Measurements from ENCODE around the gene CHRM4.

CHRM4 gene

GRCh38 chr11:46404476-46405017 lies 13.0 kb upstream of the CHRM4 start:
- H3K9me3 ChIP-seq (ENCODE audit: insufficient read depth, low read depth, low read length) = no peaks in the 10 kb centered on the region
- H2BK120ac ChIP-seq (ENCODE audit: insufficient read depth, low read length, poor library complexity) = no peak overlapping the region
- no peak overlapping the region for H2AFZ ChIP-seq (ENCODE audit: insufficient read depth, low read length, poor library complexity)
- no peaks in the 10 kb centered on the region for H3K79me2 ChIP-seq (ENCODE audit: control insufficient read depth, insufficient read depth, low read length, poor library complexity)
- H3K23ac ChIP-seq (ENCODE audit: low read length) = no peak overlapping the region
- H4K8ac ChIP-seq (ENCODE audit: low read depth, low read length) = no peak overlapping the region
- no peak overlapping the region for H2BK12ac ChIP-seq (ENCODE audit: low read length)
- no peak overlapping the region for H3K9ac ChIP-seq (ENCODE audit: low read length)
- no CpG with 5 or more reads among the region's 5 CpGs for WGBS (ENCODE audit: extremely low coverage, insufficient coverage, insufficient read length)
- H3K4me2 ChIP-seq (ENCODE audit: low read length) = no peak overlapping the region
- no peaks in the 10 kb centered on the region for H3K27me3 ChIP-seq (ENCODE audit: insufficient read depth, low read length)
- no peak overlapping the region for H3K4me3 ChIP-seq (ENCODE audit: low read depth, low read length)
- no peak overlapping the region for H4K91ac ChIP-seq (ENCODE audit: low read depth, low read length)
- H3K18ac ChIP-seq (ENCODE audit: low read length) = no peak overlapping the region
- no peaks in the 10 kb centered on the region for H3K4me1 ChIP-seq (ENCODE audit: control insufficient read depth in 1 of 2, insufficient read depth in 2 of 2, low read length in 2 of 2)
- no peak overlapping the region for H3K4ac ChIP-seq (ENCODE audit: low read depth, low read length)
- H3K14ac ChIP-seq (ENCODE audit: low read length) = no peak overlapping the region
- H4K12ac ChIP-seq (ENCODE audit: low read depth, low read length) = no peak overlapping the region
- H3K27ac ChIP-seq (ENCODE audit: low read depth, low read length) = no peak overlapping the region
- no peaks in the 10 kb centered on the region for H3K79me1 ChIP-seq (ENCODE audit: low read length)
- no peak overlapping the region for H2AK5ac ChIP-seq (ENCODE audit: low read length)
- no peak overlapping the region for H2BK5ac ChIP-seq (ENCODE audit: low read depth, low read length, poor library complexity)
- no peak for DNase-seq
- peaks cover 27 to 38% of the 10 kb centered on the region in 2 experiments for H3K36me3 ChIP-seq (ENCODE audit: control insufficient read depth in 1 of 2, insufficient read depth in 2 of 2, low read length in 2 of 2)

- Histone ChIP-seq H3K4ac (ENCODE audit: low read depth, low read length) (no peak overlapping the region), H3K4me2 (ENCODE audit: low read length) (no peak overlapping the region), H3K23ac (ENCODE audit: low read length) (no peak overlapping the region), H3K36me3 (ENCODE audit: control insufficient read depth in 1 of 2, insufficient read depth in 2 of 2, low read length in 2 of 2) (peaks cover 20 to 30% of the 10 kb centered on the region in 2 experiments), H3K14ac (ENCODE audit: low read length) (no peak overlapping the region), H2AK5ac (ENCODE audit: low read length) (no peak overlapping the region), H3K27me3 (ENCODE audit: insufficient read depth, low read length) (no peaks in the 10 kb centered on the region), H3K9ac (ENCODE audit: low read length) (no peak overlapping the region), H3K27ac (ENCODE audit: low read depth, low read length) (no peak overlapping the region), H2AFZ (ENCODE audit: insufficient read depth, low read length, poor library complexity) (no peak overlapping the region), H3K9me3 (ENCODE audit: insufficient read depth, low read depth, low read length) (no peaks in the 10 kb centered on the region), H2BK12ac (ENCODE audit: low read length) (no peak overlapping the region), H4K8ac (ENCODE audit: low read depth, low read length) (no peak overlapping the region), H2BK5ac (ENCODE audit: low read depth, low read length, poor library complexity) (no peak overlapping the region), H3K79me1 (ENCODE audit: low read length) (no peaks in the 10 kb centered on the region), H3K4me3 (ENCODE audit: low read depth, low read length) (no peak overlapping the region), H3K18ac (ENCODE audit: low read length) (no peak overlapping the region), H4K91ac (ENCODE audit: low read depth, low read length) (no peak overlapping the region), H2BK120ac (ENCODE audit: insufficient read depth, low read length, poor library complexity) (no peak overlapping the region), H3K4me1 (ENCODE audit: control insufficient read depth in 1 of 2, insufficient read depth in 2 of 2, low read length in 2 of 2) (no peaks in the 10 kb centered on the region), H3K79me2 (ENCODE audit: control insufficient read depth, insufficient read depth, low read length, poor library complexity) (no peaks in the 10 kb centered on the region), H4K12ac (ENCODE audit: low read depth, low read length) (no peak overlapping the region)
- DNase-seq = no peak
- no CpG with 5 or more reads among the region's 6 CpGs for WGBS (ENCODE audit: extremely low coverage, insufficient coverage, insufficient read length)
These were observed 11.7 kb upstream of the CHRM4 start for GRCh38 chr11:46402957-46403902.

GRCh38 chr11:46397526-46397925 lies 6.0 kb upstream of the CHRM4 start:
- Histone ChIP-seq H2BK5ac (ENCODE audit: low read depth, low read length, poor library complexity) (no peak overlapping the region), H3K36me3 (ENCODE audit: control insufficient read depth in 1 of 2, insufficient read depth in 2 of 2, low read length in 2 of 2) (peaks cover 17 to 28% of the 10 kb centered on the region in 2 experiments), H4K91ac (ENCODE audit: low read depth, low read length) (no peak overlapping the region), H4K8ac (ENCODE audit: low read depth, low read length) (no peak overlapping the region), H2AFZ (ENCODE audit: insufficient read depth, low read length, poor library complexity) (no peak overlapping the region), H4K12ac (ENCODE audit: low read depth, low read length) (no peak overlapping the region), H3K4me3 (ENCODE audit: low read depth, low read length) (no peak overlapping the region), H2BK120ac (ENCODE audit: insufficient read depth, low read length, poor library complexity) (no peak overlapping the region), H3K79me1 (ENCODE audit: low read length) (no peaks in the 10 kb centered on the region), H3K4ac (ENCODE audit: low read depth, low read length) (no peak overlapping the region), H3K4me1 (ENCODE audit: control insufficient read depth in 1 of 2, insufficient read depth in 2 of 2, low read length in 2 of 2) (peaks cover 4% of the 10 kb centered on the region in 2 experiments), H2BK12ac (ENCODE audit: low read length) (no peak overlapping the region), H3K4me2 (ENCODE audit: low read length) (no peak overlapping the region), H3K14ac (ENCODE audit: low read length) (no peak overlapping the region), H3K79me2 (ENCODE audit: control insufficient read depth, insufficient read depth, low read length, poor library complexity) (no peaks in the 10 kb centered on the region), H2AK5ac (ENCODE audit: low read length) (no peak overlapping the region), H3K27me3 (ENCODE audit: insufficient read depth, low read length) (no peaks in the 10 kb centered on the region), H3K9ac (ENCODE audit: low read length) (no peak overlapping the region), H3K9me3 (ENCODE audit: insufficient read depth, low read depth, low read length) (no peaks in the 10 kb centered on the region), H3K23ac (ENCODE audit: low read length) (no peak overlapping the region), H3K27ac (ENCODE audit: low read depth, low read length) (no peak overlapping the region), H3K18ac (ENCODE audit: low read length) (no peak overlapping the region)
- DNase-seq = no peak
- WGBS (ENCODE audit: extremely low coverage, insufficient coverage, insufficient read length) = no CpG with 5 or more reads among the region's 19 CpGs

GRCh38 chr11:46393759-46394158 lies 2.2 kb upstream of the CHRM4 start:
- no peak overlapping the region for H3K4me2 ChIP-seq (ENCODE audit: low read length)
- no peak overlapping the region for H3K4ac ChIP-seq (ENCODE audit: low read depth, low read length)
- no peak overlapping the region for H2BK120ac ChIP-seq (ENCODE audit: insufficient read depth, low read length, poor library complexity)
- no peak overlapping the region for H4K12ac ChIP-seq (ENCODE audit: low read depth, low read length)
- H2AFZ ChIP-seq (ENCODE audit: insufficient read depth, low read length, poor library complexity) = no peak overlapping the region
- H3K79me2 ChIP-seq (ENCODE audit: control insufficient read depth, insufficient read depth, low read length, poor library complexity) = no peaks in the 10 kb centered on the region
- H2BK5ac ChIP-seq (ENCODE audit: low read depth, low read length, poor library complexity) = no peak overlapping the region
- H2AK5ac ChIP-seq (ENCODE audit: low read length) = no peak overlapping the region
- peaks cover 17 to 25% of the 10 kb centered on the region in 2 experiments for H3K36me3 ChIP-seq (ENCODE audit: control insufficient read depth in 1 of 2, insufficient read depth in 2 of 2, low read length in 2 of 2)
- H3K14ac ChIP-seq (ENCODE audit: low read length) = no peak overlapping the region
- DNase-seq = no peak
- H2BK12ac ChIP-seq (ENCODE audit: low read length) = no peak overlapping the region
- peaks cover 2% of the 10 kb centered on the region for H3K9me3 ChIP-seq (ENCODE audit: insufficient read depth, low read depth, low read length)
- no peak overlapping the region for H4K91ac ChIP-seq (ENCODE audit: low read depth, low read length)
- H3K27me3 ChIP-seq (ENCODE audit: insufficient read depth, low read length) = peaks cover 29% of the 10 kb centered on the region
- H3K27ac ChIP-seq (ENCODE audit: low read depth, low read length) = no peak overlapping the region
- no peaks in the 10 kb centered on the region for H3K79me1 ChIP-seq (ENCODE audit: low read length)
- WGBS (ENCODE audit: extremely low coverage, insufficient coverage, insufficient read length) = no CpG with 5 or more reads among the region's 4 CpGs
- H3K4me3 ChIP-seq (ENCODE audit: low read depth, low read length) = no peak overlapping the region
- no peak overlapping the region for H4K8ac ChIP-seq (ENCODE audit: low read depth, low read length)
- H3K18ac ChIP-seq (ENCODE audit: low read length) = no peak overlapping the region
- H3K23ac ChIP-seq (ENCODE audit: low read length) = no peak overlapping the region
- no peak overlapping the region for H3K9ac ChIP-seq (ENCODE audit: low read length)
- peaks cover 26% of the 10 kb centered on the region in 2 experiments for H3K4me1 ChIP-seq (ENCODE audit: control insufficient read depth in 1 of 2, insufficient read depth in 2 of 2, low read length in 2 of 2)

All from trophoblast cell (in vitro differentiated cells and primary cell).